ENCODE results near the gene PRSS12.

DNA sequence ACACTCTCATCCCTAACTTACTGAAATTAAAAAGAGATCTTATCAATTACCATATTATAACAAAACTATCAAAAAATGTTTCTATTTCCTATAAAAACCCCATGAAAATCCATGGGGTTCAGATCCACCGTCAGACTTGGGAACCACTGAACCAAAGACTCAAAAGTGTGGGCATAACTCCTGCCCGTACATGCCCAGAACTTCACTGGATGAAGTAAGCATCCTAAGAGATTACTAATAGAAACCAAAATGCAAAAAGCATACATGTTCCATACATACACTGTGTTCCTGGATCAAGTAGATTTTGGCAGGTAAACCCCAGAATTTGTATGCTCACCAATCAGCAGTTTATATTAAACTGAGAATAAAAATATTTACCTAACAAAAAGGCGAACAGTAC lies 66.1 kb downstream of the PRSS12 start:
- TF ChIP-seq, protein P1, sequence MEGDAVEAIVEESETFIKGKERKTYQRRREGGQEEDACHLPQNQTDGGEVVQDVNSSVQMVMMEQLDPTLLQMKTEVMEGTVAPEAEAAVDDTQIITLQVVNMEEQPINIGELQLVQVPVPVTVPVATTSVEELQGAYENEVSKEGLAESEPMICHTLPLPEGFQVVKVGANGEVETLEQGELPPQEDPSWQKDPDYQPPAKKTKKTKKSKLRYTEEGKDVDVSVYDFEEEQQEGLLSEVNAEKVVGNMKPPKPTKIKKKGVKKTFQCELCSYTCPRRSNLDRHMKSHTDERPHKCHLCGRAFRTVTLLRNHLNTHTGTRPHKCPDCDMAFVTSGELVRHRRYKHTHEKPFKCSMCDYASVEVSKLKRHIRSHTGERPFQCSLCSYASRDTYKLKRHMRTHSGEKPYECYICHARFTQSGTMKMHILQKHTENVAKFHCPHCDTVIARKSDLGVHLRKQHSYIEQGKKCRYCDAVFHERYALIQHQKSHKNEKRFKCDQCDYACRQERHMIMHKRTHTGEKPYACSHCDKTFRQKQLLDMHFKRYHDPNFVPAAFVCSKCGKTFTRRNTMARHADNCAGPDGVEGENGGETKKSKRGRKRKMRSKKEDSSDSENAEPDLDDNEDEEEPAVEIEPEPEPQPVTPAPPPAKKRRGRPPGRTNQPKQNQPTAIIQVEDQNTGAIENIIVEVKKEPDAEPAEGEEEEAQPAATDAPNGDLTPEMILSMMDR (conservative IDR thresholded peaks at IDR 0.05 in 1 of 2, IDR thresholded peaks at IDR 0.05 in 1 of 2; ENCODE audit: extremely low read depth in 1 of 2, insufficient read depth in 1 of 2, low read depth in 1 of 2, low read length in 2 of 2) = no peak
- TF ChIP-seq EZH2 (IDR thresholded peaks at IDR 0.05; ENCODE audit: borderline replicate concordance, low read length) = no peak
